Muscle of leg (tissue), 11 donors: ENCODE data around the gene MID1IP1. TPM values are rescaled to one million over a fixed set of nuclear protein-coding genes. Genes with fewer than 3 reads are reported as not detected.

Experiments used
- DNase-seq: peaks from one replicate; pipeline ENCODE4 v3.0.0; 2013
- H3K27ac ChIP-seq: one replicate; pipeline ENCODE4 v1.5.1; 2013; ENCODE audit warnings: mild to moderate bottlenecking, low read length, control low read depth
- H3K27me3 ChIP-seq: one replicate; pipeline ENCODE4 v1.6.1; 2013; ENCODE audit warnings: low read length; ENCODE audit not compliant: control insufficient read depth, insufficient read depth
- H3K36me3 ChIP-seq: one replicate; pipeline ENCODE4 v1.6.1; 2013; ENCODE audit warnings: low read length; ENCODE audit not compliant: control insufficient read depth, insufficient read depth
- H3K4me1 ChIP-seq: one replicate; pipeline ENCODE4 v1.6.1; 2013; ENCODE audit warnings: low read length; ENCODE audit not compliant: control insufficient read depth, insufficient read depth
- H3K4me3 ChIP-seq: one replicate; pipeline ENCODE4 v1.5.1; 2013; ENCODE audit warnings: low read length, control low read depth
- H3K9me3 ChIP-seq: replicated peaks from 2 replicates; pipeline ENCODE4 v1.6.1; 2013; ENCODE audit warnings: low read depth, low read length; ENCODE audit not compliant: control insufficient read depth
- WGBS: methylation state at CpG from one replicate; pipeline ENCODE4 v1.1.5; 2013; ENCODE audit warnings: missing lambda C conversion rate; ENCODE audit not compliant: insufficient coverage; 5-methylcytosine and 5-hydroxymethylcytosine counted together
- polyA plus RNA-seq, 8 donors: library from polyadenylated mRNA; unstranded; fragments of 120-200 nt; gene quantifications; one replicate each; pipeline versions ENCODE4 v1.2.1 to v1.2.3, GENCODE V29; 2013; ENCODE audit warnings: inconsistent platforms in 1 of 8, low replicate concordance in 1 of 8; ENCODE audit not compliant: insufficient read length in 8 of 8, insufficient read depth in 1 of 8
- total RNA-seq: library from RNA; stranded (reverse); fragments of 120-200 nt; gene quantifications from one replicate; pipeline ENCODE4 v1.2.4, GENCODE V29; 2013

Gene MID1IP1
- total and polyA plus RNA-seq, 9 donors = 9.7 to 18.0 (median 14.5) TPM

- no peaks in the 10 kb centered on the region for H3K9me3 ChIP-seq
- peaks cover 13% of the 10 kb centered on the region for H3K4me1 ChIP-seq
- DNase-seq = no peak
- no peaks in the 10 kb centered on the region for H3K36me3 ChIP-seq
- peaks cover 8% of the 10 kb centered on the region for H3K27me3 ChIP-seq
- H3K27ac ChIP-seq = no peak overlapping the region
- WGBS = no CpG with 5 or more reads among the region's 1 CpG
- H3K4me3 ChIP-seq = no peak overlapping the region
These were observed 2.3 kb upstream of the MID1IP1 start for GRCh38 chrX:38798956-38799355.

DNA sequence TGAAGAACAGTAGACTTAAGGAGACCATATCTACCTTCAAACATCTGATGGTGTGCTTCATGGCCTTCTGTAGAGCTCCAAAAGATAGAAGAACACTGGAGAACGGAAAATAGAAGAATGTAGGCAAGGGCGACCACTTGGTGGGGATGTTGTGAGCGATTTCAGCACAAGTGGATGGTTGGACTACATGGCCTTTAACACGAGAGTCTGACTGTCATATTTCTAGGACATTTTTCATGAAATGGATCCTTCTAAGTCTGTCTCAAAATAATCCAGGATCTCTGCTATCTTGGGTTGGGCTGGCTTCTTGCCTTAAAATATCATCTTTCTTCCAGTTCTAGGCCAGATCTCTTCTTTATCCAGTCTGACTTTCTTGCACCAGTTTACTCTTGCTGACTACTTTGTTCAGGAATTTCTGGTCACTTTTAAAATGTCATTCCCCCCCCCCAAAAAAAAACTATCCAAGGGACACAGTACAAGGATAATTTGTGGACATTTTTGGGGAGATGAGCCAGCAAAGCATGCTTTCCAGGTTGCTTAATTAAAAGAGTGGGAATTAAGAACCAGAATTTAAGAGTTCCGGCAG, 1.2 kb upstream of the MID1IP1 start:
- Histone ChIP-seq H3K9me3 (no peaks in the 10 kb centered on the region), H3K27ac (no peak overlapping the region), H3K4me3 (no peak overlapping the region), H3K27me3 (peaks cover 8% of the 10 kb centered on the region), H3K4me1 (peaks cover 13% of the 10 kb centered on the region), H3K36me3 (no peaks in the 10 kb centered on the region)
- peak; percentile 36 for DNase-seq
- WGBS = 77% methylated on average over 4 of the region's 5 CpGs

- Histone ChIP-seq H3K27me3 (peaks cover 10% of the 10 kb centered on the region), H3K27ac (peak overlapping the region; percentile 89), H3K36me3 (no peaks in the 10 kb centered on the region), H3K4me1 (peaks cover 17% of the 10 kb centered on the region), H3K4me3 (peak overlapping the region; percentile 75), H3K9me3 (no peaks in the 10 kb centered on the region)
- 54% methylated on average over 2 of the region's 3 CpGs for WGBS
- no peak for DNase-seq
These were observed 2.0 kb downstream of the MID1IP1 start for GRCh38 chrX:38803243-38803587.

GRCh38 chrX:38803588-38804431, 2.6 kb downstream of the MID1IP1 start:
- Histone ChIP-seq H3K9me3 (no peaks in the 10 kb centered on the region), H3K4me1 (peaks cover 17% of the 10 kb centered on the region), H3K4me3 (peak overlapping the region; percentile 75), H3K27me3 (peaks cover 10% of the 10 kb centered on the region), H3K36me3 (no peaks in the 10 kb centered on the region), H3K27ac (peak overlapping the region; percentile 89)
- 32% methylated on average over 60 of the region's 64 CpGs for WGBS
- DNase-seq = peak; percentile 88

GRCh38 chrX:38804432-38804681, 3.1 kb downstream of the MID1IP1 start:
- no peaks in the 10 kb centered on the region for H3K36me3 ChIP-seq
- H3K4me3 ChIP-seq = peak overlapping the region; percentile 75
- H3K4me1 ChIP-seq = peaks cover 17% of the 10 kb centered on the region
- H3K27ac ChIP-seq = peak overlapping the region; percentile 89
- H3K9me3 ChIP-seq = no peaks in the 10 kb centered on the region
- H3K27me3 ChIP-seq = peaks cover 10% of the 10 kb centered on the region
- no peak for DNase-seq
- 30% methylated on average over 16 of the region's 19 CpGs for WGBS

DNA sequence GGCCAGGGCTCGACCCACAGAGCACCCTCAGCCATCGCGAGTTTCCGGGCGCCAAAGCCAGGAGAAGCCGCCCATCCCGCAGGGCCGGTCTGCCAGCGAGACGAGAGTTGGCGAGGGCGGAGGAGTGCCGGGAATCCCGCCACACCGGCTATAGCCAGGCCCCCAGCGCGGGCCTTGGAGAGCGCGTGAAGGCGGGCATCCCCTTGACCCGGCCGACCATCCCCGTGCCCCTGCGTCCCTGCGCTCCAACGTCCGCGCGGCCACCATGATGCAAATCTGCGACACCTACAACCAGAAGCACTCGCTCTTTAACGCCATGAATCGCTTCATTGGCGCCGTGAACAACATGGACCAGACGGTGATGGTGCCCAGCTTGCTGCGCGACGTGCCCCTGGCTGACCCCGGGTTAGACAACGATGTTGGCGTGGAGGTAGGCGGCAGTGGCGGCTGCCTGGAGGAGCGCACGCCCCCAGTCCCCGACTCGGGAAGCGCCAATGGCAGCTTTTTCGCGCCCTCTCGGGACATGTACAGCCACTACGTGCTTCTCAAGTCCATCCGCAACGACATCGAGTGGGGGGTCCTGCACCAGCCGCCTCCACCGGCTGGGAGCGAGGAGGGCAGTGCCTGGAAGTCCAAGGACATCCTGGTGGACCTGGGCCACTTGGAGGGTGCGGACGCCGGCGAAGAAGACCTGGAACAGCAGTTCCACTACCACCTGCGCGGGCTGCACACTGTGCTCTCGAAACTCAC, 3.6 kb downstream of the MID1IP1 start:
- peak; percentile 25 for DNase-seq
- peak overlapping the region; percentile 75 for H3K4me3 ChIP-seq
- H3K9me3 ChIP-seq = no peaks in the 10 kb centered on the region
- H3K27me3 ChIP-seq = peaks cover 10% of the 10 kb centered on the region
- H3K4me1 ChIP-seq = peaks cover 17% of the 10 kb centered on the region
- H3K27ac ChIP-seq = peak overlapping the region; percentile 89
- WGBS = 34% methylated on average over 63 of the region's 66 CpGs
- H3K36me3 ChIP-seq = no peaks in the 10 kb centered on the region

DNA sequence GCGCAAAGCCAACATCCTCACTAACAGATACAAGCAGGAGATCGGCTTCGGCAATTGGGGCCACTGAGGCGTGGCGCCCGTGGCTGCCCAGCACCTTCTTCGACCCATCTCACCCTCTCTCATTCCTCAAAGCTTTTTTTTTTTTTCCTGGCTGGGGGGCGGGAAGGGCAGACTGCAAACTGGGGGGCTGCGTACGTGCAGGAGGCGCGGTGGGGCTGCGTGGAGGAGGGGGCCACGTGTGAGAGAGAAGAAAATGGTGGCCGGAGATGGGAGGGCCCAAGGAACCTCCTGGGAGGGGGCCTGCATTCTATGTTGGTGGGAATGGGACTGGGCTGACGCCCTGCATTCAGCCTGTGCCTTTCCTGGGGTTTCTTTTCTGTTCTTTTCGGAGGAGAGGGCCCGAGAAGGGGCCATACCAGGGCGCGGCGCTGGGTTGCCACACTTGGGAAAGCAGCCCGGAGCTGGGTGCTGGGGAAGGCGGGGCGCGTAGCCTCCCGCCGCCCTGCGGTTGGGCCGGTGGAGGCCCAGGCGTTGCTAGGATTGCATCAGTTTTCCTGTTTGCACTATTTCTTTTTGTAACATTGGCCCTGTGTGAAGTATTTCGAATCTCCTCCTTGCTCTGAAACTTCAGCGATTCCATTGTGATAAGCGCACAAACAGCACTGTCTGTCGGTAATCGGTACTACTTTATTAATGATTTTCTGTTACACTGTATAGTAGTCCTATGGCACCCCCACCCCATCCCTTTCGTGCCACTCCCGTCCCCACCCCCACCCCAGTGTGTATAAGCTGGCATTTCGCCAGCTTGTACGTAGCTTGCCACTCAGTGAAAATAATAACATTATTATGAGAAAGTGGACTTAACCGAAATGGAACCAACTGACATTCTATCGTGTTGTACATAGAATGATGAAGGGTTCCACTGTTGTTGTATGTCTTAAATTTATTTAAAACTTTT, 4.5 kb downstream of the MID1IP1 start:
- no peaks in the 10 kb centered on the region for H3K9me3 ChIP-seq
- DNase-seq = peak; percentile 69
- WGBS = 33% methylated on average over 23 of the region's 41 CpGs
- H3K4me3 ChIP-seq = peak overlapping the region; percentile 75
- peak overlapping the region; percentile 89 for H3K27ac ChIP-seq
- H3K4me1 ChIP-seq = peaks cover 16% of the 10 kb centered on the region
- H3K36me3 ChIP-seq = no peaks in the 10 kb centered on the region
- H3K27me3 ChIP-seq = peaks cover 10% of the 10 kb centered on the region

DNA sequence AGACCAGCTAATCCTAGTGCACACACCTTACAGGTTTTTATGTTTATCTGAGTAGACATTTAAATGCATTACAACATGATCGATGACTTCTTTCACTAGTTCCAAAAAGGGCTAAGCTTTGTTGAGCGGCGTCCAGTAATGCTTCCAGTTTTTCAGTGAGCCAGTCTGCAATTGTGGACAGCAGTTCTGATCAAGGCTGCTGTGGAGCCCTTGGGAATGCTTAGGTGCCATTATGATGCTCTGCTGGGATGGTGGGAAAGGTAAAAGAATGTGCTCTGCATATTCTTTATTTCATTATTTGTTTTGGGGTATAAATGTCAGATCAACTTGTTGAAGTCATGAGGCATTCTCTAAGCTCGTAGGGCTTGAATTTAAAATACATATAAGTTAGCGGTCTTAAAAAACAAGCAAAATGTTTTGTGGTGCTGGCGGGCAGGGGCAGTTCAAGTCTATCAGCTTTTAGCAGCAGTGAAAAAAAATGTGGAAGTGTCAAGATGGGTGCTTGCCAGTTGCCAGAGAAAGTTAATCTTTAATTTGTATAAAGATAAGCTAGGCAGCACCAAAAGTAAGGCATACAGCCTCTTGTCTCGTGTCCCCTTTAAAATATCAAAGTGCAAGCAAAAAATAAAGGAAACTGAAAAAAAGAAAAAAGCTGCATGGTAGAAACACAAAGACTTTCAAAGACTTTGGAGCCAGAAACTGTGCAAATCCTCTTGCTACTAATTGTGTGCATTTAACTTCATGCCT, 5.8 kb downstream of the MID1IP1 start:
- peaks cover 4% of the 10 kb centered on the region for H3K27me3 ChIP-seq
- no peak overlapping the region for H3K4me3 ChIP-seq
- no peaks in the 10 kb centered on the region for H3K36me3 ChIP-seq
- 62% methylated on average over 5 of the region's 7 CpGs for WGBS
- H3K9me3 ChIP-seq = no peaks in the 10 kb centered on the region
- no peak overlapping the region for H3K27ac ChIP-seq
- H3K4me1 ChIP-seq = peaks cover 13% of the 10 kb centered on the region
- no peak for DNase-seq

DNA sequence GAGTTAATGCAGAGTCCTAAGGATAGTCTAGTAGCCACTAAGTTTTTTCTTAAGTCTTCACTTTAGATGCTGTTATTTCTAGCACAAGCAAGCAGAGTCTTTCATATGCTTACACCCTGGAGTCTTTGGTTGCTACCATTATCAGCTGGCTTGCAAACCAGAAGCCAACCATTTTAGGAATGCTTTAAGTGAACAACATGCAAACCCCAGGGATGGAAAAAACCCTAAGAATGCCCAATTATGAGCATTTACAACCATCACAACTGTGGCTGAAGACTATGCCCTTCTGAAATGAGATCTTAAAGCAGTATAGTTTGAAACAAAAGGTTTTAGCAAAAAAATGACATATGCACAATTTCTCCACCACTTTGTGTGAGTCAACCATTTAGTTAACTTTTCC, 6.6 kb downstream of the MID1IP1 start:
- H3K27ac ChIP-seq = no peak overlapping the region
- peaks cover 4% of the 10 kb centered on the region for H3K27me3 ChIP-seq
- peaks cover 10% of the 10 kb centered on the region for H3K4me1 ChIP-seq
- no peaks in the 10 kb centered on the region for H3K36me3 ChIP-seq
- DNase-seq = no peak
- H3K4me3 ChIP-seq = no peak overlapping the region
- no peaks in the 10 kb centered on the region for H3K9me3 ChIP-seq
